Panc1 (cell line): ENCODE data around the gene TOPBP1. TPM values are rescaled to one million over a fixed set of nuclear protein-coding genes. Genes with fewer than 3 reads are reported as not detected.
A peak's percentile ranks its signal among the peaks of the same experiment; 100 is the strongest.

Experiments
- ATAC-seq: fragments of 200-7000 bp; cut with Tn5 transposase; 2 replicates; pipeline ENCODE4 v1.9.1; 2020; ENCODE audit warnings: mild to moderate bottlenecking, moderate library complexity
- BruUV-seq: library from RNA; stranded (reverse); fragments of 400-500 nt; replicated peaks from 2 replicates; lab custom pipeline; 2021; lab: Mats Ljungman, UMichigan
- CTCF ChIA-PET: fragments of 300-600 bp; sonication (Branson Sonifier 250); formaldehyde crosslinking; loops from one replicate; lab custom pipeline; 2022; ENCODE audit warnings: antibody characterized with exemption; lab: Charles Lee
- POLR2A ChIA-PET: fragments of 300-600 bp; sonication (Branson Sonifier 250); formaldehyde crosslinking; loops from one replicate; lab custom pipeline; 2022; ENCODE audit warnings: antibody characterized with exemption; lab: Charles Lee
- DNase-seq: peaks from one replicate; pipeline ENCODE4 v3.0.0-alpha.2; 2010; ENCODE audit warnings: low read depth, low spot score
- H3K27ac ChIP-seq: 2 replicates; pipeline ENCODE4 v1.5.1; 2011; ENCODE audit warnings: mild to moderate bottlenecking, low read length, inconsistent platforms
- H3K27me3 ChIP-seq: fragments of 200-500 bp; sonication (Bioruptor generic); 2 replicates; pipeline ENCODE4 v1.6.0; 2014; ENCODE audit warnings: low read length, inconsistent platforms; ENCODE audit not compliant: control insufficient read depth, insufficient read depth
- H3K36me3 ChIP-seq: fragments of 200-500 bp; sonication (Bioruptor generic); 2 replicates; pipeline ENCODE4 v1.5.1; 2014; ENCODE audit warnings: inconsistent platforms, mild to moderate bottlenecking, low read length, moderate library complexity; ENCODE audit not compliant: control insufficient read depth, insufficient read depth
- H3K4me1 ChIP-seq: 2 replicates; pipeline ENCODE4 v1.5.1; 2011; ENCODE audit warnings: inconsistent platforms, mild to moderate bottlenecking, low read length, moderate library complexity; ENCODE audit not compliant: control insufficient read depth, insufficient read depth
- H3K4me3 ChIP-seq, 2 experiments: 2 replicates each; pipeline ENCODE4 v1.5.1; 2011 to 2012; ENCODE audit warnings: low read depth in 2 of 2, low read length in 2 of 2, mild to moderate bottlenecking in 2 of 2, inconsistent platforms in 1 of 2, moderate library complexity in 1 of 2
- H3K9me3 ChIP-seq: fragments of 200-500 bp; sonication (Bioruptor generic); 2 replicates; pipeline ENCODE4 v1.5.1; 2014; ENCODE audit warnings: low read depth, mild to moderate bottlenecking, inconsistent platforms, low read length, moderate library complexity; ENCODE audit not compliant: control insufficient read depth, insufficient read depth
- CTCF ChIP-seq: fragments of 450-650 bp; IDR thresholded peaks from 2 replicates; pipeline ENCODE4 v1.5.1; 2017; ENCODE audit warnings: mild to moderate bottlenecking
- POLR2AphosphoS5 ChIP-seq: IDR thresholded peaks from 2 replicates; pipeline ENCODE4 v1.6.1; 2012; ENCODE audit warnings: mild to moderate bottlenecking, low read depth, low read length, moderate library complexity
- REST ChIP-seq, 2 experiments: IDR thresholded peaks; 2 replicates each; pipeline ENCODE4 v1.6.1; 2011 to 2012; ENCODE audit warnings: low read depth in 2 of 2, control low read depth in 1 of 2, low read length in 1 of 2, mild to moderate bottlenecking in 1 of 2, moderate library complexity in 1 of 2; ENCODE audit not compliant: insufficient read depth in 1 of 2
- SIN3A ChIP-seq: IDR thresholded peaks from 2 replicates; pipeline ENCODE4 v1.6.1; 2012; ENCODE audit warnings: low read depth, mild to moderate bottlenecking, low read length, moderate library complexity, borderline replicate concordance; ENCODE audit not compliant: insufficient read depth
- TCF7L2 ChIP-seq: IDR thresholded peaks from 2 replicates; pipeline ENCODE4 v1.6.1; 2011; ENCODE audit warnings: mild to moderate bottlenecking, low read depth, low read length, inconsistent platforms
- in situ Hi-C: cut with HindIII; loops from 2 replicates; pipeline ENCODE4 v1.10.0; 2016; ENCODE audit warnings: low sequenced_read_pairs, low pct_unique_long_range_greater_than_20kb
- intact Hi-C: fragments of 100-400 bp; cut with micrococcal nuclease; formaldehyde crosslinking; loops from one replicate; pipeline ENCODE4 v1.10.0; 2022; ENCODE audit not compliant: unreplicated experiment
- total RNA-seq: library from RNA; stranded (reverse); gene quantifications from one replicate; pipeline ENCODE4 v1.2.1, GENCODE V29; 2021; ENCODE audit not compliant: unreplicated experiment

Gene TOPBP1
- total RNA-seq, 1 experiment from 2014 or later: 78.4 TPM

- Histone ChIP-seq H3K27me3 (no peaks in the 10 kb centered on the region), H3K36me3 (peaks cover 37% of the 10 kb centered on the region), H3K9me3 (no peaks in the 10 kb centered on the region), H3K4me1 (peaks cover 26% of the 10 kb centered on the region), H3K4me3 (peak overlapping the region; percentile 88 to 93), H3K27ac (peak overlapping the region; percentile 99)
- no peak for ATAC-seq
- ChIA-PET POLR2A (interaction anchor here (1.1 kb wide), 1 partner anchor 163 kb away, joined by 4 read pairs; no protein-coding TSS in a partner anchor), CTCF (no interaction called here)
- in situ Hi-C loops: no loop called here
- no TSS peak for BruUV-seq
- no peak for TF ChIP-seq SIN3A
- TF ChIP-seq REST (IDR thresholded peaks at IDR 0.05; ENCODE audit: insufficient read depth in 1 of 2, low read depth in 2 of 2, low read length in 1 of 2): no peak
- TF ChIP-seq POLR2AphosphoS5: no peak
- TF ChIP-seq CTCF: no peak
- TF ChIP-seq TCF7L2: no peak
- intact Hi-C loops: no loop called here
- DNase-seq: no peak
Observed at GRCh38 chr3:133576169-133576568, 85.6 kb downstream of the TOPBP1 start.

- BruUV-seq: no TSS peak
- in situ Hi-C loops: no loop called here
- H3K4me3 ChIP-seq: peak overlapping the region; percentile 88 to 93
- peaks cover 28% of the 10 kb centered on the region for H3K4me1 ChIP-seq
- peaks cover 32% of the 10 kb centered on the region for H3K36me3 ChIP-seq
- no peak for TF ChIP-seq CTCF
- no peak for TF ChIP-seq POLR2AphosphoS5
- no peak for TF ChIP-seq TCF7L2
- no peak for TF ChIP-seq SIN3A
- TF ChIP-seq REST (IDR thresholded peaks at IDR 0.05; ENCODE audit: insufficient read depth in 1 of 2, low read depth in 2 of 2, low read length in 1 of 2): no peak
- DNase-seq (no peak), ATAC-seq (no peak)
- H3K27me3 ChIP-seq: no peaks in the 10 kb centered on the region
- H3K9me3 ChIP-seq: no peaks in the 10 kb centered on the region
- ChIA-PET POLR2A (interaction anchor here (0.6 to 1.8 kb wide), 6 partner anchors 104 to 1153 kb away, joined by 3 to 5 read pairs (median 4); no protein-coding TSS in a partner anchor), CTCF (interaction anchor here (1.0 kb wide), 1 partner anchor 110 kb away, joined by 4 read pairs; no protein-coding TSS in a partner anchor)
- intact Hi-C loops: no loop called here
- peak overlapping the region; percentile 99 for H3K27ac ChIP-seq
Observed at GRCh38 chr3:133575086-133575485, 86.7 kb downstream of the TOPBP1 start.
